SK-N-MC (cell line): ENCODE measurements around the gene MACROD2.
"Not testable (repeated sequence)": the region's sequence is repeated elsewhere in the genome, so short reads cannot be mapped to it uniquely, and the experiment has no call there.

Experiments
- DNase-seq: peaks from one replicate; pipeline ENCODE4 v3.0.0-alpha.2; 2011; ENCODE audit warnings: low read depth, low spot score
- H3K27ac ChIP-seq: fragments of 200-600 bp; sonication (generic); 2 replicates; pipeline ENCODE4 v1.5.1; 2016; ENCODE audit warnings: mixed run types
- H3K36me3 ChIP-seq: fragments of 200-600 bp; sonication (generic); 2 replicates; pipeline ENCODE4 v1.6.1; 2017; ENCODE audit warnings: antibody characterized with exemption, low read length, mixed read lengths; ENCODE audit not compliant: insufficient read depth
- H3K4me3 ChIP-seq: fragments of 200-600 bp; sonication (generic); 2 replicates; pipeline ENCODE4 v1.5.1; 2016
- H3K9ac ChIP-seq: fragments of 200-600 bp; sonication (generic); 2 replicates; pipeline ENCODE4 v1.8.0; 2017; ENCODE audit warnings: mixed run types, mixed read lengths; ENCODE audit not compliant: insufficient read length
- H3K9me3 ChIP-seq: fragments of 200-600 bp; sonication (generic); 2 replicates; pipeline ENCODE4 v1.6.1; 2017; ENCODE audit warnings: low read depth, mild to moderate bottlenecking, antibody characterized with exemption, low read length, moderate library complexity, mixed read lengths
- EZH2 ChIP-seq: fragments of 200-600 bp; sonication (generic); IDR thresholded peaks from one replicate; pipeline ENCODE4 v1.6.1; 2017; ENCODE audit warnings: antibody characterized with exemption
- FOXP2 ChIP-seq: optimal IDR thresholded peaks from 2 replicates; pipeline ENCODE3; 2011; ENCODE audit warnings: mild to moderate bottlenecking, moderate library complexity; ENCODE audit not compliant: insufficient read depth; ENCODE audit errors: extremely low read length, control extremely low read depth
- POLR2AphosphoS5 ChIP-seq: IDR thresholded peaks from 2 replicates; pipeline ENCODE4 v1.6.1; 2012; ENCODE audit warnings: mild to moderate bottlenecking, low read depth, low read length, borderline replicate concordance

Gene MACROD2

GRCh38 chr20:15111654-15112053 is 1116.3 kb downstream of the MACROD2 start:
- TF ChIP-seq EZH2 (no peak), POLR2AphosphoS5 (no peak), FOXP2 (no peak)
- no peak overlapping the region for H3K4me3 ChIP-seq
- H3K27ac ChIP-seq = no peak overlapping the region
- no peaks in the 10 kb centered on the region for H3K36me3 ChIP-seq
- no peak overlapping the region for H3K9ac ChIP-seq
- H3K9me3 ChIP-seq = peaks cover 4% of the 10 kb centered on the region; the same call in 1 of the 2 replicates
- DNase-seq = no peak

- TF ChIP-seq EZH2 (no peak), FOXP2 (no peak), POLR2AphosphoS5 (no peak)
- H3K36me3 ChIP-seq = no peaks in the 10 kb centered on the region
- H3K9me3 ChIP-seq = peaks cover 4% of the 10 kb centered on the region; the same call in 1 of the 2 replicates
- no peak overlapping the region for H3K9ac ChIP-seq
- no peak overlapping the region for H3K4me3 ChIP-seq
- H3K27ac ChIP-seq = no peak overlapping the region
- DNase-seq = no peak
These were observed 1117.9 kb downstream of the MACROD2 start for GRCh38 chr20:15113144-15113773.

GRCh38 chr20:15119852-15120487 is 1124.7 kb downstream of the MACROD2 start:
- Histone ChIP-seq H3K36me3 (no peaks in the 10 kb centered on the region), H3K4me3 (no peak overlapping the region), H3K9ac (no peak overlapping the region), H3K9me3 (no peaks in the 10 kb centered on the region), H3K27ac (no peak overlapping the region)
- DNase-seq = no peak
- TF ChIP-seq POLR2AphosphoS5 = no peak
- no peak for TF ChIP-seq EZH2
- no peak for TF ChIP-seq FOXP2

GRCh38 chr20:15122613-15123012 is 1127.3 kb downstream of the MACROD2 start:
- TF ChIP-seq EZH2 = no peak
- no peak for TF ChIP-seq POLR2AphosphoS5
- TF ChIP-seq FOXP2 = no peak
- Histone ChIP-seq H3K36me3 (no peaks in the 10 kb centered on the region), H3K4me3 (no peak overlapping the region), H3K27ac (no peak overlapping the region), H3K9me3 (no peaks in the 10 kb centered on the region), H3K9ac (no peak overlapping the region)
- DNase-seq = no peak

GRCh38 chr20:15131176-15131575 is 1135.9 kb downstream of the MACROD2 start:
- no peaks in the 10 kb centered on the region for H3K9me3 ChIP-seq
- H3K27ac ChIP-seq = no peak overlapping the region
- no peak for TF ChIP-seq FOXP2
- TF ChIP-seq POLR2AphosphoS5 = no peak
- TF ChIP-seq EZH2 = no peak
- no peak overlapping the region for H3K4me3 ChIP-seq
- no peak overlapping the region for H3K9ac ChIP-seq
- no peaks in the 10 kb centered on the region for H3K36me3 ChIP-seq
- no peak for DNase-seq

- DNase-seq = no peak
- no peak for TF ChIP-seq EZH2
- TF ChIP-seq POLR2AphosphoS5 = no peak
- TF ChIP-seq FOXP2 = no peak
- Histone ChIP-seq H3K9me3 (no peaks in the 10 kb centered on the region), H3K4me3 (no peak overlapping the region), H3K9ac (no peak overlapping the region), H3K36me3 (no peaks in the 10 kb centered on the region), H3K27ac (no peak overlapping the region)
These were observed 1143.3 kb downstream of the MACROD2 start for GRCh38 chr20:15138548-15139126.

GRCh38 chr20:15139522-15139921 is 1144.2 kb downstream of the MACROD2 start:
- Histone ChIP-seq H3K9me3 (no peaks in the 10 kb centered on the region), H3K27ac (no peak overlapping the region), H3K9ac (no peak overlapping the region), H3K36me3 (no peaks in the 10 kb centered on the region), H3K4me3 (no peak overlapping the region)
- no peak for DNase-seq
- TF ChIP-seq EZH2 (no peak), POLR2AphosphoS5 (no peak), FOXP2 (no peak)

- Histone ChIP-seq H3K9me3 (no peaks in the 10 kb centered on the region), H3K27ac (no peak overlapping the region), H3K4me3 (no peak overlapping the region), H3K9ac (no peak overlapping the region), H3K36me3 (no peaks in the 10 kb centered on the region)
- TF ChIP-seq POLR2AphosphoS5 = no peak
- DNase-seq = no peak
These were observed 1145.0 kb downstream of the MACROD2 start for GRCh38 chr20:15140286-15140685.

- H3K27ac ChIP-seq, H3K36me3 ChIP-seq, H3K9ac ChIP-seq, H3K9me3 ChIP-seq, H3K4me3 ChIP-seq, DNase-seq: not testable (repeated sequence)
These were observed 1145.6 kb downstream of the MACROD2 start for GRCh38 chr20:15140940-15141339.
